HepG2 (cell line): ENCODE data around the gene ST14. TPM values are rescaled to one million over a fixed set of nuclear protein-coding genes. Genes with fewer than 3 reads are reported as not detected.

Experiments
- ATAC-seq: fragments of 200-7000 bp; cut with Tn5 transposase; 3 replicates; pipeline ENCODE4 v1.9.1; 2020; ENCODE audit warnings: mild to moderate bottlenecking, moderate library complexity
- BruUV-seq: library from RNA; stranded (reverse); fragments of 400-500 nt; replicated peaks from 2 replicates; lab custom pipeline; 2021; lab: Mats Ljungman, UMichigan
- CTCF ChIA-PET: fragments of 300-600 bp; formaldehyde crosslinking; extraction: SDS; loops from one replicate; lab custom pipeline; 2021; ENCODE audit warnings: low total read pairs, inconsistent platforms, low intra/inter-chr PET ratio; lab: Yijun Ruan, JAX
- POLR2A ChIA-PET: fragments of 350-600 bp; sonication (Branson Sonifier 250); formaldehyde crosslinking; loops from one replicate; lab custom pipeline; 2020; ENCODE audit warnings: antibody characterized with exemption, inconsistent platforms; lab: Yijun Ruan, JAX
- DNase-seq: peaks from one replicate; pipeline ENCODE4 v3.0.0-alpha.2; 2015; ENCODE audit warnings: low spot score
- FAIRE-seq: peaks from 3 replicates; lab custom pipeline; 2011; peaks lifted over from hg19 to GRCh38; lab: Jason Lieb, UNC
- H2AFZ ChIP-seq: one replicate; pipeline ENCODE4 v1.6.1; 2011; ENCODE audit warnings: low read length, inconsistent platforms
- H3K27ac ChIP-seq: fragments of 300-600 bp; 3 replicates; pipeline ENCODE4 v1.8.0; 2011; ENCODE audit warnings: mixed run types, mild to moderate bottlenecking, mixed read lengths, low read length, inconsistent platforms; ENCODE audit not compliant: insufficient read depth; ENCODE audit errors: extremely low read length
- H3K27me3 ChIP-seq, 2 experiments: fragments of 200-600 bp in 1 of 2; 2 replicates in 1 of 2; 3 replicates in 1 of 2; pipeline versions ENCODE4 v1.6.0 to v1.8.0; 2011; ENCODE audit warnings: low read length in 2 of 2, mild to moderate bottlenecking in 2 of 2, moderate library complexity in 2 of 2, inconsistent platforms in 1 of 2; ENCODE audit not compliant: insufficient read depth in 2 of 2, control insufficient read depth in 1 of 2
- H3K36me3 ChIP-seq, 2 experiments: fragments of 200-600 bp in 1 of 2; replicated peaks in 1 of 2; 2 replicates in 1 of 2; 3 replicates in 1 of 2; pipeline versions ENCODE4 v1.5.1 to v1.8.0; 2011; ENCODE audit warnings: low read length in 2 of 2, inconsistent platforms in 1 of 2; ENCODE audit not compliant: insufficient read depth in 2 of 2, control insufficient read depth in 1 of 2
- H3K4me1 ChIP-seq: 2 replicates; pipeline ENCODE4 v1.5.1; 2012; ENCODE audit warnings: low read length, inconsistent platforms; ENCODE audit not compliant: insufficient read depth
- H3K4me2 ChIP-seq: 2 replicates; pipeline ENCODE4 v1.6.0; 2011; ENCODE audit warnings: low read depth, low read length, inconsistent platforms
- H3K4me3 ChIP-seq, 3 experiments: fragments of 200-600 bp in 1 of 3; sonication (generic), shearing (Covaris generic) in 1 of 3; replicated peaks in 1 of 3; 2 replicates each; pipeline ENCODE4 v1.5.1; 2011 to 2016; ENCODE audit warnings: low read length in 3 of 3, inconsistent platforms in 2 of 3, low read depth in 2 of 3, mild to moderate bottlenecking in 2 of 3, control low read depth in 1 of 3, mixed read lengths in 1 of 3; ENCODE audit not compliant: insufficient read depth in 1 of 3
- H3K79me2 ChIP-seq: one replicate; pipeline ENCODE4 v1.6.1; 2011; ENCODE audit warnings: low read length, inconsistent platforms; ENCODE audit not compliant: insufficient read depth
- H3K9ac ChIP-seq: 2 replicates; pipeline ENCODE4 v1.6.0; 2011; ENCODE audit warnings: mild to moderate bottlenecking, low read depth, low read length, inconsistent platforms; ENCODE audit not compliant: insufficient read depth
- H3K9me3 ChIP-seq: 2 replicates; pipeline ENCODE4 v1.5.1; 2012; ENCODE audit warnings: mild to moderate bottlenecking, low read length
- H4K20me1 ChIP-seq: 2 replicates; pipeline ENCODE4 v1.6.0; 2011; ENCODE audit warnings: inconsistent platforms, mild to moderate bottlenecking, low read length, moderate library complexity; ENCODE audit not compliant: insufficient read depth
- BCL6 ChIP-seq: IDR thresholded peaks from 2 replicates; pipeline ENCODE4 v1.6.1; 2016; ENCODE audit warnings: missing genetic modification reagents, missing compliant biosample characterization
- KMT2A ChIP-seq: sonication (generic); formaldehyde crosslinking; IDR thresholded peaks from 2 replicates; pipeline ENCODE4 v1.4.0; 2020; ENCODE audit warnings: missing genetic modification reagents
- NFRKB ChIP-seq: fragments of 450-650 bp; IDR thresholded peaks from 2 replicates; pipeline ENCODE4 v1.6.1; 2017
- NFYC ChIP-seq: IDR thresholded peaks from 2 replicates; pipeline ENCODE4 v1.6.1; 2016; ENCODE audit warnings: missing genetic modification reagents, missing compliant biosample characterization
- SNAPC4 ChIP-seq: sonication (generic); formaldehyde crosslinking; IDR thresholded peaks from 2 replicates; pipeline ENCODE4 v1.4.0; 2020; ENCODE audit warnings: mild to moderate bottlenecking, missing genetic modification reagents
- XBP1 ChIP-seq: sonication (generic); formaldehyde crosslinking; IDR thresholded peaks from 2 replicates; pipeline ENCODE4 v1.5.0; 2020; ENCODE audit warnings: missing genetic modification reagents
- ZNF333 ChIP-seq: sonication (generic); formaldehyde crosslinking; IDR thresholded peaks from 2 replicates; pipeline ENCODE4 v1.4.0; 2020; ENCODE audit warnings: mild to moderate bottlenecking, missing genetic modification reagents, borderline replicate concordance
- ZNF431 ChIP-seq: sonication (generic); formaldehyde crosslinking; IDR thresholded peaks from 2 replicates; pipeline ENCODE4 v1.9.0; 2022; ENCODE audit warnings: missing genetic modification reagents, low read depth, mild to moderate bottlenecking, borderline replicate concordance
- ZNF691 ChIP-seq: sonication (generic); formaldehyde crosslinking; IDR thresholded peaks from 2 replicates; pipeline ENCODE4 v1.4.0; 2020; ENCODE audit warnings: missing genetic modification reagents, low read depth, mild to moderate bottlenecking, borderline replicate concordance
- WGBS: methylation state at CpG from one replicate; pipeline ENCODE4 v1.1.6; 2017; ENCODE audit warnings: low lambda C conversion rate; 5-methylcytosine and 5-hydroxymethylcytosine counted together
- in situ Hi-C: cut with HindIII; loops from 2 replicates; pipeline ENCODE4 v1.10.0; 2017; ENCODE audit warnings: low pct_unique_long_range_greater_than_20kb; ENCODE audit not compliant: extremely low pct_ligation_motif_present
- intact Hi-C: fragments of 100-400 bp; cut with micrococcal nuclease; formaldehyde crosslinking; loops from one replicate; pipeline ENCODE4 v1.10.0; 2022; ENCODE audit not compliant: unreplicated experiment
- polyA plus RNA-seq, 8 experiments: library from polyadenylated mRNA; depleted of rRNA in 3 of 8; stranded (reverse) in 7 of 8; unstranded in 1 of 8; fragments of >200 nt; fragmentation: Illumina TruSeq in 4 of 8; extraction: Trizol in 4 of 8; gene quantifications; 2 replicates each; pipeline versions ENCODE4 v1.2.1 to v1.2.3, GENCODE V29; 2011 to 2016; ENCODE audit warnings: low read depth in 4 of 8, missing spikeins in 1 of 8, mixed read lengths in 1 of 8; ENCODE audit not compliant: insufficient read depth in 1 of 8
- total RNA-seq, 5 experiments: library from RNA; depleted of rRNA; stranded (reverse); fragments of >200 nt; fragmentation: Illumina TruSeq; extraction: Trizol; gene quantifications; 2 replicates each; pipeline ENCODE4 v1.2.3, GENCODE V29; 2016; ENCODE audit warnings: low read depth in 1 of 5

The ST14 gene
- total and polyA plus RNA-seq, 2 of the 13 experiments (the other 11 are each of a cell fraction or from before 2014, with no cell fraction given): 0.88 to 1.4 TPM

- no peak overlapping the region for H3K27ac ChIP-seq
- H3K9ac ChIP-seq: no peak overlapping the region
- no peaks in the 10 kb centered on the region for H4K20me1 ChIP-seq
- no TSS peak for BruUV-seq
- no peaks in the 10 kb centered on the region for H3K27me3 ChIP-seq
- no peak overlapping the region for H3K4me2 ChIP-seq
- TF ChIP-seq SNAPC4 (CRISPR knock-in tag) (no peak), KMT2A (CRISPR knock-in tag) (no peak), ZNF691 (CRISPR knock-in tag) (no peak), ZNF333 (no peak), XBP1 (CRISPR knock-in tag) (no peak), NFYC (CRISPR knock-in tag) (no peak), BCL6 (CRISPR knock-in tag) (no peak), ZNF431 (CRISPR knock-in tag) (no peak), NFRKB (no peak)
- FAIRE-seq (no peak), ATAC-seq (no peak), DNase-seq (no peak)
- intact Hi-C loops (no loop called here), in situ Hi-C loops (loop anchor here (25.0 kb wide), 1 partner anchor 351 kb away; no protein-coding TSS in a partner anchor)
- H3K79me2 ChIP-seq: peaks cover 4% of the 10 kb centered on the region
- H2AFZ ChIP-seq: no peak overlapping the region
- no peak overlapping the region for H3K4me3 ChIP-seq
- peaks cover 19% of the 10 kb centered on the region for H3K4me1 ChIP-seq
- POLR2A ChIA-PET: no interaction called here
- WGBS: 84% methylated on average over 9 of the region's 9 CpGs
- CTCF ChIA-PET: no interaction called here
- H3K9me3 ChIP-seq: no peaks in the 10 kb centered on the region
- H3K36me3 ChIP-seq: peaks cover 48 to 88% of the 10 kb centered on the region in 2 experiments
Observed at GRCh38 chr11:130137999-130138398, 21.6 kb upstream of the ST14 start.
